Duodenal mucosa (tissue), 2 donors: Measurements from ENCODE around the gene EPB41.

Experiments used
- H3K27ac ChIP-seq: one replicate; pipeline ENCODE4 v1.7.0; 2013; ENCODE audit warnings: low read depth, low read length
- H3K27me3 ChIP-seq, 2 donors: one replicate each; pipeline ENCODE4 v1.7.0; 2013; ENCODE audit warnings: low read length in 2 of 2, control low read depth in 1 of 2; ENCODE audit not compliant: insufficient read depth in 2 of 2, control insufficient read depth in 1 of 2
- H3K36me3 ChIP-seq, 2 donors: one replicate each; pipeline ENCODE4 v1.7.0; 2013; ENCODE audit warnings: low read length in 2 of 2, control low read depth in 1 of 2; ENCODE audit not compliant: insufficient read depth in 2 of 2, control insufficient read depth in 1 of 2
- H3K4me1 ChIP-seq, 2 donors: one replicate each; pipeline ENCODE4 v1.7.0; 2013; ENCODE audit warnings: low read length in 2 of 2, control low read depth in 1 of 2; ENCODE audit not compliant: insufficient read depth in 2 of 2, control insufficient read depth in 1 of 2
- H3K4me3 ChIP-seq, 2 donors: one replicate each; pipeline ENCODE4 v1.7.0; 2013; ENCODE audit warnings: low read length in 2 of 2, low read depth in 1 of 2
- H3K9ac ChIP-seq, 2 donors: one replicate each; pipeline ENCODE4 v1.7.0; 2013; ENCODE audit warnings: low read length in 2 of 2, low read depth in 1 of 2
- H3K9me3 ChIP-seq, 2 donors: one replicate each; pipeline ENCODE4 v1.7.0; 2013; ENCODE audit warnings: low read length in 2 of 2, control low read depth in 1 of 2; ENCODE audit not compliant: control insufficient read depth in 1 of 2

EPB41 gene

DNA sequence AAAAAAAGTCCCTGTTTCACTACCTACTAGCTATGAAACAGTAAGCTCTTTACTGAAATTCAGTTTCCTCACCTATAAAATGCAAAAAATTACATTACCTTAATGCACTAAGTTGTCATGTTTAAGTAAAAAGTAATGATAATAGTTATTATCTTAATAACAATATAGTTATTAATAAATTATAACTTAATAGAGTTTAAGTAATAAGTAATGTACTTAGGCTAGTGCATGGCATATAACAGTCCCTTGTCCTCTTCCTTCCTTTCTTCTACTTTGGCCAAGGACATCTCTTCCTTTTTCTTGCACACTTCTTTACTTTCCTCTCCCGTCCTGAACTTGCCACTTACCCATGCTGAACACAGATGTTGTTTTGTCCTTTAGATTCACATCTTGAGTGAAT, 200.3 kb downstream of the EPB41 start:
- no peaks in the 10 kb centered on the region for H3K27me3 ChIP-seq
- peaks cover 7 to 31% of the 10 kb centered on the region in 2 donors for H3K36me3 ChIP-seq
- no peaks in the 10 kb centered on the region for H3K9me3 ChIP-seq
- no peak overlapping the region for H3K4me3 ChIP-seq
- no peak overlapping the region for H3K9ac ChIP-seq
- H3K4me1 ChIP-seq, result no peaks in the 10 kb centered on the region
- H3K27ac ChIP-seq, result no peak overlapping the region

DNA sequence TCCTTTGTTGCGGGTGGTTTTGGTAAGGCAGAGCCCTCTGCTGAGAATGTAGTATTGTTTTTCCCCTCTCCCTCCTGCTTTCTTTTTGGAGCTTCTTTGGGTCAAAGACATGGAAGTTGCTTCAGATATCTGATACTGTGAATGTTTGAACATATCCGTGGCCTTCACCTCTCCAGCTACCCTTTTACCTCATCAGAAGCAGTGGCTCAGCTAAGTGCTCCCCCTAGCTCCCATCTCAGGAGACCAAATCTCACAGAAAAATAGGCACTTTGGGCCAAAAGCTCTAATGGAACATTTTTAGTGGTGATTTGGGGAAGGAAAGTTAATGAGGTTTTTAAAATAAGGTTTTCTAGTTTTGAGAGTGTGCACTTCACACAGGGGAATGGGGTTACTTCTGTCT, 203.0 kb downstream of the EPB41 start:
- Histone ChIP-seq H3K36me3 (peaks cover 3 to 28% of the 10 kb centered on the region in 2 donors), H3K4me1 (peaks cover 0 to 7% of the 10 kb centered on the region in 2 donors), H3K4me3 (no peak overlapping the region), H3K9ac (no peak overlapping the region), H3K9me3 (no peaks in the 10 kb centered on the region), H3K27me3 (peaks cover 5 to 14% of the 10 kb centered on the region in 2 donors), H3K27ac (no peak overlapping the region)

DNA sequence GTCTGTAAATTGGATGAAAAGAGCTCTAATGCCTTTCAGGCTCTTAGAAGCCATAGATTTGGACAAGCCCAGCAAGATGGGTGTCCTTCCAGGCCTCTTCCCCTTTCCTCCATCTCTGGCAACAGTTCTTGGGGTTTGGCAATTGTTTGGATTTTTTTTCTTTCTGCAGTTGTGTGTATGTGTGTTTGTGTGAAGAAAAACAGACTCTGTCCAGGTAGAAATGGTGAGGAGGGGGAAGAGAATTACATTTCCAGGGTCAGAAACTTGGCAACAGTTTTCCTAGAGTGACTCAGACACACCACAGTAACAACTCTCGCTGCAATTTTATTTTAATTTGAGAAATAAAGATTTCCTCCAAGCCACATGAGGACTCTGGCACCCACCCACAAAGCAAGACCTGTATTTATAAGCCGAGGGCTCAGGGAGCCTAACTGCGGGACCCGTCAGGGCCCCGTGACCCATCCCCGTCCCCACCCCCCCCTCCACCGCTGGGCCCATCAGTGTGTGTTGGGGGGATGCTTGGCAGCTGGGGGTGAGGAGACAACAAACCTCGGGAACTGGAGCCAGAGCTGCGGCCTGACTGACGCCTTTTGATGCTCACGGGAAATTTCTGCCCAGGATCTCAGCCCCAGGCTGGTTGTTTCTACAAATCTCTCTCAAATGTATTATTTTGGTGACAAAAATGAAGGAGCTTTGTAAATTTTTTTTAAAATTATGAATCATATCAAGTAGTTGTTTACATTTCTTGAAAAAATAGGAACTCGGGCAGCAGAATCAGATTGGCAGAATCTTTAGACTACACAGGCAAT, 205.0 kb downstream of the EPB41 start:
- Histone ChIP-seq H3K27me3 (peaks cover 18 to 25% of the 10 kb centered on the region in 2 donors), H3K27ac (no peak overlapping the region), H3K36me3 (peaks cover 0 to 14% of the 10 kb centered on the region in 2 donors)

DNA sequence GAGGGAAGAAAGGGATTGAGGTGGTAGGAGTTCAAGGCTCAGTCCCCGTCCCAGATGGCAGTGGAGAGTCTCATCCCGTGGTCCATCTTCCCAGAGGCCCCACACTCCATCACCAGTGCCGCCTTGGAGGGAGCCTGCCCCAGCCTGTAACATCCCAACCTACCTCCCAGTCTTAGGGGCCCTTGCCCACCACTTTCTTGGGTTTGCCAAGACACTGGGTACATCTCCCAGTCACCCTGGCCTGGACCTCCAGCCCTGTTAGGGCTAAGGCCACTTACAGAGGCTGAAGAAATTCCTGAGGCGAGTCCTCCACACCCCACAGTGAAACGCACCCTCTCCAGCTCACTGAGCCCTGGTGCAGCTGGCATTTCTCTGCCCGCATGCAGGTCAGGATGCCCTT, 206.0 kb downstream of the EPB41 start:
- peaks cover 0 to 12% of the 10 kb centered on the region in 2 donors for H3K36me3 ChIP-seq
- H3K9me3 ChIP-seq, result no peaks in the 10 kb centered on the region
- H3K27me3 ChIP-seq, result peaks cover 19 to 29% of the 10 kb centered on the region in 2 donors
- H3K9ac ChIP-seq, result no peak overlapping the region
- no peak overlapping the region for H3K27ac ChIP-seq
- H3K4me1 ChIP-seq, result peaks cover 0 to 21% of the 10 kb centered on the region in 2 donors
- H3K4me3 ChIP-seq, result no peak overlapping the region

More for the DNA sequence above, 205.0 kb downstream of the EPB41 start:
- no peak overlapping the region for H3K9ac ChIP-seq
- H3K4me3 ChIP-seq, result no peak overlapping the region
- peaks cover 0 to 19% of the 10 kb centered on the region in 2 donors for H3K4me1 ChIP-seq
- H3K9me3 ChIP-seq, result no peaks in the 10 kb centered on the region

DNA sequence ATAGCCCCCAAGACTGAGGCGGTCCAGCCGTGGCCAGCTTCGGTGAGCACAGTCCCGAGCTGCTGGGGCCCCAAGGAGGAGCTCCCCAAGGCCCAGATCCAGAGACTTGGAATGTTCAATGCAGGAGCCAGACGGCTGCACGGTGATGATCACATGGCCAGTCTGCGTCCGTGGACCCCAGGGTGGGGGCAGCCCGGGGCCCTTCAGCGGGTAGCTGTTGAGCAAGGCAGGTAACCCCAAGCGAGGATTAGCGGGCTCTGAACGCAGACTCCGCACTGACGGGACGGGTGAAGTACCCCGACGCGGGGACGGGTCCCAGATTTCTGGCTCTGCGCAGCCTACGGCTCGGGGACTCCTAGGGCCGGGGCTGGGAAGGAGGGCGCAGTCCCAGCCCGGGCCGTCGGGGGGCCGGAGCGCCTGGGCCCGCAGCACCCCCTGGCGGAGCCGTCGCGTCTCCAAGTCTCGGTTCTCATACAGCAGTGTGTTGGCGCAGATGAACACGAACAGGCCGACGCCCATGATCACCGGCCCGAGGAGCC, 206.6 kb downstream of the EPB41 start:
- no peak overlapping the region for H3K4me3 ChIP-seq
- H3K9ac ChIP-seq, result no peak overlapping the region
- H3K27ac ChIP-seq, result no peak overlapping the region
- peaks cover 0 to 21% of the 10 kb centered on the region in 2 donors for H3K4me1 ChIP-seq
- peaks cover 0 to 7% of the 10 kb centered on the region in 2 donors for H3K36me3 ChIP-seq
- peaks cover 23 to 36% of the 10 kb centered on the region in 2 donors for H3K27me3 ChIP-seq
- no peaks in the 10 kb centered on the region for H3K9me3 ChIP-seq

DNA sequence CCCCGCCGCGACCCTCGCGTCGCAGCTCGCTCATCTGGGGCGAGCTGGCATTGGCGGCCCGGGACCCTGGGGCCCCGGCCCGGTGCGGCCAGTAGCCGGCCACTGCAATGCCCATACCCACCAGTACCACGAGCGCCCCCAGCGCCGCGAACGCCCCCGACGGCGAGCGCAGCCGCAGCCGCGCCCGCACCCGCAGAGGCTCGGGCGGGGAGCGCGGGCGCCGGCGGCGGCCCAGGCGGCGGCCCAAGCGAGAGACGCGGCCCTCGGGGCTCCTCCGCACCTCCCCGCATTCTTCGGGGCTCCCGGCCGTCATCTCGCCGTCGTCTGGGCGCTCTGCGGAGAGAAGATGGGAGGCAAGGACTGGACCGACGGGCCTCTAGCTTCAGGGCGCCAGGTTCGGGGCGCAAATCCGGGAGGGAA, 207.2 kb downstream of the EPB41 start:
- Histone ChIP-seq H3K36me3 (peaks cover 0 to 7% of the 10 kb centered on the region in 2 donors), H3K27ac (no peak overlapping the region)

DNA sequence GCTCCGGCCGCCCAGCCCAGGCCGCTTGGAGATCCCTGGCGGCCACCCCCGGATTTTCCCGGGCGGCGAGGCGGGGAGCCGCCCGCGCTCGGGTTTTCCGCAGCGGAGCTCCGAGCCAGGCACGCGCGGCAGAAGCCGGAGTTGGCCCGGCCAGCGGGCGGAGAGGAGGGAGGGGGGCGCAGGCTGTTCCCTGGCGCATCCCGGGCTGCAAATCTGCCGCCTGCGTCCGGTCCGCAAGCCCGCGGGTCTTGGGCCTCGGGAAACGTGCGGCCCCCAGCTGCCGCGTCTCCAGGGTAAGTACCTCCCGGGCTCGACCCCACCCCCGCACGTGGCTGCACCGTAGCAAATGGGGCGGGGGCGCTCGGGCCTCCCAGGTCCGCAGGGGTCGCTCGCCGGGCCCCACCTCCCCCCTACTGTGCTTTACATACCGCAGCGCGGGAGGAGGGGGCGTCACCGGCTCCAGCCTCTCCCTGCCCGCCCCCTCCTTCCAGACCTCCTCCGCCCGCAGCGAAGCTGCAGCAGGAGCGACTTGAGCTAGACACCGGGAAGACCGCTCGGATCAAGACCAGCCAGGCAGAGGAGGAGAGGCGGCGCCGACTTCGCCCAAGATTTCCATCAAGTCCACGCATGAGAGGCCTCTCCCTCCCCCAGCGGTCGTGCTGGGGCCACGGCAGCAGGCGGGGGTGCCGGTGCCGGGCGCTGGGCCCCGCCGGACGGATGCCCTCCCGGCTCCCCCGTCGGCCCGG, 207.7 kb downstream of the EPB41 start:
- no peak overlapping the region for H3K27ac ChIP-seq
- H3K27me3 ChIP-seq, result peaks cover 23 to 37% of the 10 kb centered on the region in 2 donors
- peaks cover 0 to 21% of the 10 kb centered on the region in 2 donors for H3K4me1 ChIP-seq

More for the DNA sequence above, 207.2 kb downstream of the EPB41 start:
- Histone ChIP-seq H3K27me3 (peaks cover 23 to 37% of the 10 kb centered on the region in 2 donors), H3K4me3 (peak overlapping the region in 1 of 2 donors; percentile 59), H3K4me1 (peaks cover 0 to 21% of the 10 kb centered on the region in 2 donors), H3K9ac (no peak overlapping the region), H3K9me3 (no peaks in the 10 kb centered on the region)

DNA sequence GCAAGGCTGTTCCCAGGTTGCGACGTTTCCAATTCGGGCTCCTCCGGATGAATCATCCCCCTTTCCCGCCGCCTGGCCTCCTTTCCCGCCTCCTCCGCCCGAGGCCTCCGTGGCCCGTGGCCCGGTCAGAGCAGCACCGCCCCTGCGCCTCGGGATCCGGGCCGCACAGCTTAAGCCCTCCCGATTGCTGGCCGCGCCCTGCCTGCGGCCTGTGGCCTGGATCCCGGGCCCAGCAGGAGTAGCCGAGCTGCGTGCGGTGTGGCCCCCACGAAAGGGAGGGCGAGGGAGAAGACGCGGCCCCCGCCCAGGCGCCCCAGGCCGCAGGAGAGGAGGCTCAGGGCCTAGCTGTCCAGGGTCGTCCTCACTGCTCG, 208.3 kb downstream of the EPB41 start:
- no peaks in the 10 kb centered on the region for H3K9me3 ChIP-seq
- peak overlapping the region; percentile 18 to 32 for H3K9ac ChIP-seq
- peaks cover 23 to 37% of the 10 kb centered on the region in 2 donors for H3K27me3 ChIP-seq
- H3K4me3 ChIP-seq, result peak overlapping the region; percentile 50 to 59
- H3K36me3 ChIP-seq, result peaks cover 0 to 3% of the 10 kb centered on the region in 2 donors
- H3K27ac ChIP-seq, result peak overlapping the region; percentile 70
- H3K4me1 ChIP-seq, result peaks cover 0 to 21% of the 10 kb centered on the region in 2 donors

More for the DNA sequence above, 207.7 kb downstream of the EPB41 start:
- peaks cover 0 to 5% of the 10 kb centered on the region in 2 donors for H3K36me3 ChIP-seq
- H3K9me3 ChIP-seq, result no peaks in the 10 kb centered on the region
- H3K9ac ChIP-seq, result peak overlapping the region; percentile 18
- H3K4me3 ChIP-seq, result peak overlapping the region; percentile 50 to 59

DNA sequence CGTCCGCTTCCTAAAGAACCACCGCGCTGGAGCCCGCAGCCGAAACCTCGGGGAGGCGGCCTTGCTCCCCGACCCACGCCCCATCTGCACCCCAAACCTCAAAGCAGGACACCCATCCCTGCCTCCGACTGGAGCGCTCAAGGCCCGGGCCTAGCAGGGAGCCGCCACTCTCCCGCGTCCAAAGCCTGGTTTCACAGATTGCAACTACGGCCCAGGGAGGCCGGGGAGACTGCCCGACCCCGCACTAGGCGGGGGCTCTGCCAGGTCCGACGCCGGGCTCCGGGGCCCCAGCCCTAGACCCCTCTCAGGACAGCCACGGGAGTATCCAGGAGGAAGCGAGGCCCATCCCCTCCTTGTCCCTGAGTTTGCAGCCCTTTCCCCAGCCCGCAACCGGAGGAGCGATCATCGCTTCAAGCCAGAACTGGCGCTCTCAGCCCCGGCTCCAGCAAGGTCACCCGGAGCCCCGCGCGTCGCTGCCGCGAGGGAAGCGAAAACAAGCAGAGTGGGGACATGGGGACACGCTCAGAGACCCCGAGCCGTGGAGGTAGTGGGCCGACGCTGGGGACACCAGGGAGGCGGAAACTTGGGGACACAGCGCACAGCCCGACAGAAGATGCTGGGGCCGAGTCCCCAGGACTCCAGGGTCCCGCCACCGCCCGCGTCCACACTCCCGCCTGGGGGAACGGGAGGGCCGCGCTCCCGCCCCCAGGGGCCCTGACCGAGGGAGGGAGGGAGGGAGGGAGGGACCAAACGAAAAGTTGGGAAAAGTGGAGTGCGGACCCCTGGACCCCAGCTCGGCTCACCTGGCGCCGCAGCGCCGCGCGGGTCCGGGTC, 208.9 kb downstream of the EPB41 start:
- peak overlapping the region; percentile 50 to 59 for H3K4me3 ChIP-seq
- H3K4me1 ChIP-seq, result peaks cover 0 to 21% of the 10 kb centered on the region in 2 donors
- H3K27me3 ChIP-seq, result peaks cover 23 to 37% of the 10 kb centered on the region in 2 donors
- peak overlapping the region; percentile 70 for H3K27ac ChIP-seq
- H3K36me3 ChIP-seq, result no peaks in the 10 kb centered on the region
- peak overlapping the region; percentile 18 to 32 for H3K9ac ChIP-seq
- no peaks in the 10 kb centered on the region for H3K9me3 ChIP-seq
